SIG-M5 (cell line): ENCODE data around the gene KRT72.
"Not testable (repeated sequence)": the region's sequence is repeated elsewhere in the genome, so short reads cannot be mapped to it uniquely, and the experiment has no call there.

Source experiments
- DNase-seq: peaks from one replicate; lab custom pipeline; 2025; lab: John Stamatoyannopoulos, UW

The KRT72 gene

DNA sequence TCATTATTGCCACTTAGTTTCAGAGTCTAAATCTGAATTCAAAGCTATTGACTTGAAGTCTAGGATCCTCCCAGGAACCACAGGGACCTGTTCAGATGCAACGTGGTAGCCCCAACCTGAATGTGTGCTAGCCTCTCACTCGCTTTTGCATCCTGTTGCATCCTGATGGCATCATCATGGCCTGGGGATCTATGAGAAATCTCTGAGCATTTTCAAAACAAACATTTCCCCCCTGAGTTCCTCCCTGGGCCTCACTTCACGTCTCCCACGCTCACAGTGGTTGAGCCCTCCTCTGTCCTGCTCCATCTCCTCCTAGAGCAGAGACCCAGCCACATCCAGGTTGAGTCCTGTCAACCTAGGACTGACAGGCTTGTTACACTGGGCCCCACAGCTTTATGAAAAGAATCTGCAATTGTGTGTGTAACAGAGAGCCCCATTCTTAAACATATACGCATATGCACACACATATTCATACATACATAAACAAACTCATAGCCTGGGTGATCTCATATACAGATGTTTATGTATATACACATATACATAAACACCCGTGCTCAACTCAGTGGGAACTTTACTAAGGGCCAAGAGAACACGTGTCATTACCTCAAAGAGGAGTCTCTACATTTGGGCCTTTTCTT, 5.4 kb upstream of the KRT72 start:
- DNase-seq: no peak

GRCh38 chr12:52606096-52606495, 4.8 kb upstream of the KRT72 start:
- no peak for DNase-seq

DNA sequence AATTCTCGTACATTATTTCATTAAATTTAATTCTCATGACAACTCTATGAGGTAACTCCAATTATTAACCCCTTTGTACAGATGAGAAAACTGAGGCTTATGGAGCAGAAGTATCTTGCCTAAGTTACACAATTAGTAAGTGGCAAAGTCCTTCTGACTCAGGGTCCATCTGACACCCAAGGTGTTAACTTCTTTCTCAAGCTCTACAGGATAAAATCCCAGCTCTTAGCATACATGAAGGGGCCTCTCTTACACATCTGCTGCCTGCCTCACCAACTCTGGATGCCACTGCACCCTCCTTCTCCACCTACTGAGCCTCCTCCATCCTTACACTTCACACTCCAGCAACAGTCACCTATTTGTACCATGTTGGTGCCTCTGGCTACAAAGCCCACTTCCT, 4.3 kb upstream of the KRT72 start:
- no peak for DNase-seq

DNA sequence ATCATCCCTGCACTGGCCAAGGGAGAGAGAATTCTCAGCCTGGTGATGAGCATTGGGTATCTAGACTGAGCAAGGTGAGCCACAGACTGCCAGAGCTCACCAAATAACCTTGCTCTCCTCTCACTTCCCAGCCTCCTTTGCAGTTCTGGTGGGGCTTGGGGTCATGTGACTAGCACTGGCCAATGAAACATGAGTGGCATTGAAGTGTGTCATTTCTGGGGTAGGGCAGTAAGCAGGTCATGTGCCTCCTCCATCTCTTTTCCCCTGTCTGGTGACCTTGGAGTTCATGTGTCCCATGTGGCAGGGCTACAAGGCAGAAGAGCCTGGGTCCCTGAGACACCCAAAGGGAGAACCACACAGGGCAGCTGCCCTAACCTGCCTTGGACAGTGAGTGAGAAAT, 3.6 kb upstream of the KRT72 start:
- no peak for DNase-seq

DNA sequence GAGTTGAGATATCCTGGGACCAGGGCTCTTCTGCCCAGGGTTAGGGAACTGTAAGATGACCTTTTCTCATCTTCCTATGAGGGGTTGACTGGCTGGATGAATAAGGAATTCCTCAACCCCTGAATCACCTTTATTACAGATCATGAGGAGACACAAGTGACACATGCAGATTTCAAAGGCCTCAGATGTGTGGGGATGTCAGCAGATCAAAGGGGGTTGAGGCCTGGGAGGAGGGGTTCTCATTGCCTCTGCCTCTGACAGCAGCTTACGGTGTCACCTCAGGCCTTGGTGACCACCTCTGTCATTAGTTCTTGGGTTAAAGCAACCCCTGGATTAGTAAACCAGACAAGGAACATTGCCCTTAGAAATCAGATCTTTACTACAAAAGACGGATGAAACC, 2.1 kb upstream of the KRT72 start:
- DNase-seq: no peak

- no peak for DNase-seq
These were observed 1.3 kb upstream of the KRT72 start for GRCh38 chr12:52602552-52602951.

DNA sequence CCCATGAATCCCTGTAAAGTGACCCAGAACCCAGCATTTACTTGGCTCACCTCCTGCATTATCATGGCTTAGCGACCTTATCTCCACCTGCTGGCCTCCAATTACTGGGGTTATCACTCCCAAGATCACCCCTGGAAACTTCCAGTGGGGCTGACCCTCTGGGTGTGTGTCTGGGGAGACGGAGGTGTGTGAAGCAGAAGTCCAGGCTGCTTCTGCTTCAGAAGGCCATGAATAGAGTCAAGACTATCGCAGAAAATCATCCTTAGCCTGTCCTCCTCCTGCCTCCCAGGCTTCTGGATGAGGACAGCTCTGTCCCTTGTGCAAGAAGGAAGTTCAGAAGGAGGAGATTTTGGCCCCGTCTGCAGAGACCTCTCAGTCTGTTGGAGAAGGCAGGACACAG, 408 bp upstream of the KRT72 start:
- DNase-seq: no peak

GRCh38 chr12:52600475-52600874, 788 bp downstream of the KRT72 start:
- DNase-seq: no peak

- no peak for DNase-seq
These were observed 1.2 kb downstream of the KRT72 start for GRCh38 chr12:52600071-52600470.

GRCh38 chr12:52598966-52599365, 2.3 kb downstream of the KRT72 start:
- no peak for DNase-seq

DNA sequence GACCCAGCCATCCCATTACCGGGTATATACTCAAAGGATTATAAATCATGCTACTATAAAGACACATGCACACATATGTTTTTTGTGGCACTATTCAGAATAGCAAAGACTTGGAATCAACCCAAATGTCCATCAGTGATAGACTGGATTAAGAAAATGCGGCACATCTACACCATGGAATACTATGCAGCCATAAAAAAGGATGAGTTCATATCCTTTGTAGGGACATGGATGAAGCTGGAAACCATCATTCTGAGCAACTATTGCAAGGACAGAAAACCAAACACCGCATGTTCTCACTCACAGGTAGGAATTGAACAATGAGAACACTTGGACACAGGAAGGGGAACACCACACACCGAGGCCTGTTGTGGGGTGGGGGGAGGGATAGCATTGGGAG, 7.0 kb downstream of the KRT72 start:
- not testable (repeated sequence) for DNase-seq

DNA sequence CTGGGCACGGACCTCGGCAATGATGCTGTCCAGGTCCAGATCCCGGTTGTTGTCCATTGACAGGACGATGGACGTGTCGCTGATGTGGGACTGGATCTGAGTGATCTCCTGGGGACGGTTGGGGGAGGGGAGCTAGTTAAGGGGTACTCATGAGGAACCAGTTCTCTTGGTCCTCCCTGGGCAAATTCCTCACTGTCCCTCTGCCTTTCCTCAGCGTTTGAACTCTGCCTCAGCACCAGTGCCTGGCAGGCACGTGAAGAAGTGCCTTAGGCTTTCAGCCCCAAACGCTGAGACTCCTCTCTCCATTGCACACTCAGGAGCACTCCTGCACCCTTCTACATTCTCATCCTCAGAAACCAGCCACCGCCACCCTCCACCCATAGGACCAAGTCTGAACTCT, 9.7 kb downstream of the KRT72 start:
- DNase-seq: no peak

DNA sequence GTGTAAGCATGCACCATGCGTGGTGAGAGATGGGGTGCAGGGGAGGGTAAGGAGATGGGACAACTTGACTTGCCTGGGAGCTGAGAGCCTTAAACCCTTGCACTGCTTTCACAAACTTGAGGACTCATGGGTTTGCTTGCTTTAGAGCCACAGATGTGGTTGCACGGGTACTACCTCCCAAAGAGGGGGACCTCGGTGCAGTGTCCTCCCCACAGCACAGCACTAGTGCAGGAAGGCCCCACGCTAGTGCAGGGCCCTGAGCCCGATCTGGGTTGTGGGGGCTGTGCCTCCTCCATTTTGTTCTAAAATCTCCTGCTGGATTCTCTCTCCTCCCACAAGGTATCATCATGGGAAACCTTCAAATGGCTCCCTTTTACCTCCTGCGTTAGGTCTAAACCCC, 11.2 kb downstream of the KRT72 start:
- no peak for DNase-seq

GRCh38 chr12:52587563-52587962, 13.7 kb downstream of the KRT72 start:
- DNase-seq: no peak

DNA sequence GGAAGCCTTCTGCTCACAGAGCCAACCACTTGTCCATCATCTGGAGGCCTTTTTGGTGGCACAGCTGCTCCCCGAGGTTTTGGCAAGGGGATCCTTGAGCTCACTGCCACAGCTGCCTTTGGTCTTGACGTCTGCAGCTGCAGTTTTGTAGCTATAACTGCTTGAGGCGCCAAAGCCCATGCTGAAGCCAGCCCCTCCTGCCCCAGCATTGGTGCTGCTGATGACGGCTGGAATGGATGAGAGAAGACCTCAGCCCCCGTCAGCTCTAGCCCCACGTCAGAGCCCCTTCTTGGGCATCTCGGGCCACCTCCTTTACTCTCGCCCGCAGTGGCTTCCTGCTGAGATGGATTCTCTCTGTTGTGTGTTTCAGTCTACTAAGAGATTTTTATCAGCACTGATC, 15.3 kb downstream of the KRT72 start:
- no peak for DNase-seq

DNA sequence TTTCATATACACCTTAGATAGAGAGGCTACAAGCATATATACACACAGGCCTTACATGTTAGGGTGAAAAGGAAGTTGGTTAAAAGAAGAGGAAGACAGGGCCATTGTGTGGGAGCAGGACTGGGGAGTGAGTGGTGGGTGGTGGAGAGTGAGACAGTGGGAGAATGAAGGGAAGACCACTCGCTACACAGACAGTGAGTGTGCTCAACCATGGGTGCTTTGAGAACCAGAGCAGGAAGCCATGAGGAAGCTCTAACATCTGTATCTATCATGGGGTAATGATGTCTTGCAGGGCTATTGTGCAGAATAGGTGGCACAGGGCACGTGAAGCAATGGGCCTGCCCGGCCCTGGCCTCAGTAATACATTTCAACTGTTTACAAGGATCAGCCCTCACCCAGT, 16.2 kb downstream of the KRT72 start:
- no peak for DNase-seq

GRCh38 chr12:52584156-52584682, 17.0 kb downstream of the KRT72 start:
- DNase-seq: no peak

GRCh38 chr12:52582971-52583456, 18.2 kb downstream of the KRT72 start:
- DNase-seq: no peak

GRCh38 chr12:52582486-52582885, 18.8 kb downstream of the KRT72 start:
- DNase-seq: no peak

GRCh38 chr12:52581481-52581880, 19.8 kb downstream of the KRT72 start:
- no peak for DNase-seq

DNA sequence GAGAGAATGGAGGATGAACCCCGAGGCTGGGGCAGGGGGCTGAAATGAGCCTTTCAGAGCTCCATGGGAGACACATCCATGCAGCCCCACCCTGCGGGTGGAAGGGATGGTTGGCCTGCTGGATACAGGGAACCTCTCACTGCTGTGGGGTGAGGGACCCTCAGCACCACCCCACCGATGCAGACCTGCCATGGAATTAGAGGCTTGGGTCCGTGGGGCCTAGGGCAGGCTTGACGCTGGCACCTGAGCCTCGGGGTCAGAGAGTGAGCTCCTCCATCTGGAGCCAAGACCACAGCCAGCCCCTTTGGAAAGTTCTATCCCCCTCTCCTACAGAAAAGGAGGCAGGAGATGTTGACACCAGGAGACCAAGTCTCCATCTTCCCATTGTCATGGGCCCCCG, 20.2 kb downstream of the KRT72 start:
- no peak for DNase-seq

- DNase-seq: no peak
These were observed 20.8 kb downstream of the KRT72 start for GRCh38 chr12:52580496-52580895.

- no peak for DNase-seq
These were observed 21.5 kb downstream of the KRT72 start for GRCh38 chr12:52579468-52580465.
